Left hindlimb (tissue), 1 donor: Measurements from ENCODE around the gene ZIC5.

Experiments
- DNase-seq: peaks from one replicate; pipeline ENCODE4 v3.0.0-alpha.2; 2018

Gene ZIC5

DNA sequence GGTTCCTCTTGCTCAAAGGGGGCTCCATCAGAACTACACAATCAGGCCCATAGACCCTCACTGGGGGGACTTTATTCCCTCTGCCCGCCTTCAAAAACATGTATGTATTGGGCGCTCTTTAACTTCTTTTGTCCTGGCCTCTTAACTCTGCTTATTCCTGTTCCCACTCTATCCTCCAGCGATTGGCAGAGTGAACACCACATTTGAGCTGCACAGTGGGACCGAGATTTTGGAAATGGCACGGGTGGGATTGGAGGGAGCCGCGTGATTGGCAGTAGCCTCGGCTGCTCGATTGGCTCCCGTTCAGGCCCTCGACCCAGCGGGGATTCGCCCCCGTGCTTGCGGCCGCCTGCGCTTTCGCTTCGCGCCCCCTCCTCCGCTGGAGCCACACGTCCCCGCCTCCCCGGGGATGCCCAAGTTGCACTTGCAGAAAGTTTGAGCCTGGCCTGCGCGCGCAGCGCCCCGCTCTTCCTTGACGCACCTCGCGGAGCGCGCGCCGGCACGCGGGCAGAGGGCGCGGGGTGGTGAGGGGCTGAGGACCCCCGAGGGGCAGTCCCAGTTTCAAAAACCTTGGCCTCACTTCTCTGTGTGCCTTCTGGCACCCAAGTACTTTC, at the start of gene ZIC5:
ZIC5 (minus strand) TSS at position 192 of the 614 bp plus-strand sequence; CDS start at position 28, 164 bp downstream.
- peak; percentile 28 for DNase-seq

DNA sequence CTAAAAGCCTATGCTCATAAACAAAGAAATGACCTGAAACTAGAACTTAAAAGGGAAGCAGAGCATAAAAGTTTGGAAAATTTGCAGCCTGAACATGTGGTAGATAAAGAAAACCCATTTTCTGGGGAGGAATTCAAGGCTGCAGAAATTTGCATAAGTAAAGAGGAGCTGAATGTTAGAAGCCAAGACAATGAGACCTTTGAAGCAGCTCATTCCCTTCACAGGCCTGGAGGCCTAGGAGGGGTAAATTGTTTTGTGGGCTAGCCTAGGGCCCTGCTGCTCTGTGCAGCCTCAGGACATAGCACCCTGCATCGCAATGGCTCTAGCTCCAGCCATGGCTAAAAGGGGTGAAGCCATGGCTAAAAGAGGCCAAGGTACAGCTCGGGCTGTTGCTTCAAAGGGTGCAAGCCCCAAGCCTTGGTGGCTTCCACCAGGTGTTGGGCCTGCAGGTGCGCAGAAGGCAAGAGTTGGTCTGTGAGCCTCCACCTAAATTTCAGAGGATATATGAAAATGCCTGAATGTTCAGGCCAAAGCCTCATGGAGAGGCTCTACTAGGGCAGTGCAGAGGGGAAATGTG, 48.3 kb upstream of the ZIC5 start:
- DNase-seq = no peak

DNA sequence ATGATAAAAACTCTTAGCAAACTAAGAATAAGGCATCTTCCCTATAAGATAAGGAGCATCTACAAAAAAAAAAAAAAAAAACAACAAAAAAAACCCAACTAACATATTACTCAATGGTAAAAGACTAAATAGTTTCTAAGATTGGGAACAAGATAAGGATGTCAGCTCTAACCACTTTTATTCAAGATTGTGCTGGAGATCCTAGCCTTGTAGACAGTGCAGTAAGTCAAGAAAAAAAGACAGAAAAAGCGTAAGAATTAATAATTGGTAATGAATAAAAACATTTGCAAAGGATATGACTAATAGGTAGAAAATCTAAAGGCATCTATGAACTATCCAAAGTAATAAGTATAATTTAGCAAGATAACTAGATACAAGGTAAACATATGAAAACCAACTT, 43.1 kb upstream of the ZIC5 start:
- DNase-seq = no peak

GRCh38 chr13:99998261-99998660, 26.7 kb upstream of the ZIC5 start:
- DNase-seq = no peak

GRCh38 chr13:99997702-99998214, 26.2 kb upstream of the ZIC5 start:
- DNase-seq = peak; percentile 19

DNA sequence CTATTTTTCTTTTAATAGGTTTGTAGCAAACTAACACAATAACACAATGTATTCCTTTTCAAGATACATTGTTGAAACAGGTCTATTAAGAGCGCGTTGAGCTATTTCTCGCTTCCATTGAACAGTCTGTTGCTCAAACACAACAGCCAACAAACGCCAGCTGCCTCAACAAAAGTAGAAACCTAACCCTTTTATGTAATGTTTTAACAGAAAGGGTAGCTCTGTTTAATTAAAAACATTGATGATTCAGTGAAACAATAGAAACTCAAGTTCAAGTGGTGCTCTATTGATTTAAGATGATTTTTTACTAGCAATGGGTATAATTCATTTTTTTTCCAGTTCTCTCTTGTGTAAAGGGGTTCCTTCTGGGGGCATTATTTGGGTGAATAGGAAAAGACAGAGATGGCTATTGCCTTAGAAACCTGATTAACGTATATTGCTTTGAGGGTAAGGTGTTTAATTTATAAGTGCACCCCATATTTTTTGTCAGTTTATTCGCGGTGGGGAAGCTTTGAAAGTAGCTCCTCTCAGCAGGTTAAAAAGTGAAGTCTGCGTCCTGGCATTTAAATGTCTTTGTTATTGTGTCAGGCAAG, 24.9 kb upstream of the ZIC5 start:
- DNase-seq = no peak

DNA sequence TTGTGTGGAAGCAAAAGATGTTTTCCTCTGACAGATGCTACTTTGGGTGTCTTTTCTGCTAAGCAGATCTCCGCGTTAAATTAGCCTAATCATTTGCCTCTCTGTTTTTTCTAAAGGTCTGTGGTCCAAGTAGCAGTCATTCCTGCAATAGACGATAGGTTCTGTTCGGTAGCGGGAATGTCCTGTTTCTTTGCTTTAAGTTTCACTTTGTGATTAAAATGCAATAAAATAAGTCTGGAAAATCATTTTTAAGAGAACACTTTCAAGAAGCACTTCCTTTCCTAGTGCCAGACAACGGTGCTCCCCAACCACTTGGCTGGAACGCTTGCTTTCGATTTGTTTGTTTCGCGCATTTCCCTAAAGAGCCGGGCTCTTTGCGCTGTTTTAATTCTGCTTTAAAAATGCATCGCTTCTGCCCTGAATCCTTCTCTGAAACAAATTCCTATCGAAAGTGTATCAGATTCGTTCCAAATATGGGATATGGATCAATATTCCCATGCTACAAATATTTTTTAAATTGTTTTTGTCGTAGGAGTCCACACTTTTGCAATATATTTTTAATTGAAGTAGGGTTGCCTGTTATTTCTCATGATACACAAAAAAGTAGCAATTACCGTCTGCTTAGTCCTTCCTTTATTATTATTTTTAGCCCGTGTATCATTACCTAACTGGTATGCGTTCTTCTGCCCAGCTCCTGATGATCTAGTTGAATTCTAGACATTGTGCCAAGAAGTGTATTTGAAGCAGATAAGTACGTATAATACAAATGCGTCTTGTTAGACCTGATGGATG, 24.2 kb upstream of the ZIC5 start:
- DNase-seq = peak; percentile 52

DNA sequence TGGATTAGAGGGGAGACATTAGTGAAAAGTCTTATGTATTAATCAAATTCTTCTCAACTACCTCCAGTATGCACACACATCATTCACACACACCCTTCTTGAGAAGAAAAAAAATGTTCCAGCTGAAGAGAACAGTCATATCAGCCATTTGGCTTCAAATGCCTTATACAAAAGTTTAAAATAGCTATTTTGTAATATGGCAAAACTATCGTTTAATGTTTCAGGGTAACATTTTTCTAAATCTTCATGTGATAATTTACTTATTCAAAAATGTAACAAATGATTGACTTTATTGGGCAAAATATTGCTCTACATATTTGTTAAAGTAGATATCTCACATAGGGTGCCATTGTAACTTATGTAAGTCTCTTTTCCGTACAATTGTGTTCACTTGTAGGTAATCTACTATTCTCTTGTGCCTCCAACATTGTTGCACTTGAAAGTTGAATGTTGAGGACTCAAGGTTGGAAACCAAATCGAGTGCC, 23.6 kb upstream of the ZIC5 start:
- DNase-seq = no peak

DNA sequence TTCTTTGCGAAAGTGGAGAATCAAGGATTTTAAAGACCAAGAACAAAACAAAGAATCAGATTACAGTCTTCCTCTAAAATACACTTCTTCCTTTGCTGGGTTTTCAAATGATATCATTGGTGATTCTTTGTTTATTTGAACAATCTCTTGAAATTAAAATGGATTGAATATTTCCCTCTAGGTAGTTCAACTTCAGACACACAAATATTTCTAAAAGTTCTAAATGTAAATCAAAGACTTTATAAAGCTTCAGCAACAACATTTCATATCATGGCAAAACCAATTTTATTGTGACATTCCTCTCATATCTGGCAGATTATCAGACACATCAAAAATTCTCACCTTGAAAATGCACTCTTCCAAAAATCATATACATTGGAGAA, 23.1 kb upstream of the ZIC5 start:
- no peak for DNase-seq

- DNase-seq = peak; percentile 28
These were observed 22.4 kb upstream of the ZIC5 start for GRCh38 chr13:99993660-99994637.

GRCh38 chr13:99992949-99993351, 21.4 kb upstream of the ZIC5 start:
- DNase-seq = no peak

DNA sequence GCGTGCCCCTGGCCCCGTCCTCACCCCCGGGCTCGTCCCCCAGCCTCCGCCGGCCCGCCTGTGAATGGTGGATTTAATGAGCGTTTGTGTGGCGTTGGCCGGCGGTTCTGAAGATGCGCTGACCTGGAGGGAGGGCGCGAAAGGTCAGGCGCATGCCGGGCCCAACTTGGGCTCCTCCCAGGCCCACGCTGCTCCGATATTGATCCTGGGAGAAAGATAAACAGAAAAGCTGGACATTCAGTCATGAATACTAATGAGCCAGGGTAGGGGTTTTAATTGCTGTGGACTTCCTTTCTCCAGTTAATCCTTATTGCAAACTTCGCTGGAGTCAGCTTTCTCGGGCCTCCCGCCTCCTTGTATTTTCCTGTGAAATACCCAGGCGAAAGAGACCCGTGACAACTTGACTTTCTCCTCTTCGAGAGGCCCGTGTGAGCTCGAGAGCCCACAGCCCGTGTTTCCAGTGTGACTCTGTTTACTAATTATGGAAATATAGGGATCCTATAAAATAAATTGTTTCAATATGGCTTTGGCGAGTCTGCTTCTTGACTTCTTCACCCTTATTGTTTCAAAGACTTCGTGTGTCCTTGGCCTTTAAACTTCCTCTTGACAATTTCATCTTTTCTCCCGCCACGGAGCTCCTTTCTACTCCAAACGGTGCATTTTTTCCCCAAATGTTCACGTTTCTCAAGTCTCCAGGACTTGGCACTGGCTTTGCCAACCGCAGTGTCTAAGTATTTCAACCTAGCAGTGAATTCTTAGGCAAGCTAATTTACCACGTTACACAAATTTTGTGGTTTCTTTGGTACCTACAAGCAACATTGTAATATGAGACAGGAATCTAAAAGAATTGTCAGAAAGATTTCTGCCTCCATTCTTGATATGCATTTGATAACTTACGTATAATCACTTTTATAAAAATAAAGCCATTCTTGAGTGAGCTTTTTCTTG, 20.5 kb upstream of the ZIC5 start:
- peak; percentile 17 for DNase-seq

DNA sequence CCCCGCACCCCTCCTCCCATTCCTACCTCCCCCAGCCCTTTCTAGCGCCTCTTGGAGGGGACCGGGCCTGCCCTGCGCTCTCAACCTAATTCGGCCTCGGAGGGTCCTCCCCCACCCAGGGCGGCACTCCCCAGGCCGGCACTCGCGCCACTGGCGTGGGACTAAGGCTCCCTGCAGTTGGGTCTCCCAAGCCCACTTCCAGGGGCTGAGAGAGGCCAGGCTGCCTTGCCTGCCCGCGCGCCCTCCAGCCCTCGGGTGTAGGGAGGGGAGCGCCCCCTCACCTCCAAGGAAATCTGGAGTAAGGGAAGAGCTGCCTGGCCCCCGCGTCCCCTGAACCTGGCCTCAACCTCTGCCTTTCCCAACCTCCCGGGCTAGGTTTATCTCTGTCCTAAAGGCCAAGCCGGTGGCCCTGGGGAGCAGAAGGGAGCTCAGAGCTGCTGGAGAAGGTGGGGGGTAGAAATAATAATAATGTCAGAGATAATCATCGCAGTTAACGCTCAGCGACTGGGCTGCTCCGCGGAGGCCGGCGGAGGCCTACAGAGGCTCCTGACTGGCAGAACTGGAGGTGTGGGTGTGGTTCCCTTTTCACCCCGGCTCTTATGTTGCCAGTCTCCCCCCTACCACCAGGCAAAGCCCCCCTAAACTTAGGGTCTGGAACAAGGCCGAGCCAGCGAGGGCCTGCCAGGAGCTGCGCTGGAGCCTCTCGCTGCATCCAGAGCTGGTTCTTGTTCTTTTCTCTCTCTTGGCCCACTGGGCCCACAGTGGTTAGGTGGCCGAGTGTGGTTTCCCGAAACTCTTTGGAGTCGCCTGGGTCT, 19.7 kb upstream of the ZIC5 start:
- no peak for DNase-seq

- DNase-seq = peak; percentile 37
These were observed 18.8 kb upstream of the ZIC5 start for GRCh38 chr13:99990126-99990977.

DNA sequence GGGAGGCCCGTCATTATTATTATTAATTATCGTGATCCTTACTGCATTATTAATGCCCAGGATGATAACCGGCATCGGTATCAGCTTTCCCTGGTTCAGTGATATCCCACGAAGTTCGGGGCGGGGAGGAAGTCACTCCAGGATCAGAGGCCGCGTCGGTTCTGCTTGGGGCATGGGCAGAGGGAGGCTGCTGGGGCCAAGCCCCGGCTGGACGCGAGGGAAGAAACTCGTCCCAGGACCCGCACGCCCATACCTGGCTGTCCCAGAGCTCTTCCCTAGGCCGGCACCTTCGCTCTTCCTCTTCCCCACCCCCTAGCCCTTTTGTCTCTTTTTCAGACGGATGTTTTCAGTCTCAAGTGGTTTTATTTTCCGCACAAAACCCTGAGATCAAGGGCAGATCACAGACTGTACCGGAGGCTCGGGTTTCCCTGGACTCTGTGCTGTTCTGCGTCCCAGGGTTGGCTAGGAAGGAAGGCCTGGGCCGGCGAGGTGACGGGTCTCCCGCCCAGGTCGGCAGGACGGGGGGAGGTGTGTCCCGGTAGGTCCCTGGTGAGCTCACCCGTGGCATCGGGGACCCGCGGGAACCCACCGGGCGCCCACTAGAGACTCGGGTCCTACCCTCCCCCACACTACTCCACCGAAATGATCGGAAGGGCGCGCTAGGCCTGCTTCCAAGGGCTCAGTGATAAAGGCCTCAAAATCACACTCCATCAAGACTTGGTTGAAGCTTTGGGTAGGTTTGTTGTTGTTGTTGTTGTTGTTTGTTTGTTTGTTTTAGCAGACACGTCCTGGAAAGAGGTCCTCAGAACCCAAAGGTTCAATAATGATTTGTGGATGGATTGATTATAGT, 17.9 kb upstream of the ZIC5 start:
- peak; percentile 32 for DNase-seq

DNA sequence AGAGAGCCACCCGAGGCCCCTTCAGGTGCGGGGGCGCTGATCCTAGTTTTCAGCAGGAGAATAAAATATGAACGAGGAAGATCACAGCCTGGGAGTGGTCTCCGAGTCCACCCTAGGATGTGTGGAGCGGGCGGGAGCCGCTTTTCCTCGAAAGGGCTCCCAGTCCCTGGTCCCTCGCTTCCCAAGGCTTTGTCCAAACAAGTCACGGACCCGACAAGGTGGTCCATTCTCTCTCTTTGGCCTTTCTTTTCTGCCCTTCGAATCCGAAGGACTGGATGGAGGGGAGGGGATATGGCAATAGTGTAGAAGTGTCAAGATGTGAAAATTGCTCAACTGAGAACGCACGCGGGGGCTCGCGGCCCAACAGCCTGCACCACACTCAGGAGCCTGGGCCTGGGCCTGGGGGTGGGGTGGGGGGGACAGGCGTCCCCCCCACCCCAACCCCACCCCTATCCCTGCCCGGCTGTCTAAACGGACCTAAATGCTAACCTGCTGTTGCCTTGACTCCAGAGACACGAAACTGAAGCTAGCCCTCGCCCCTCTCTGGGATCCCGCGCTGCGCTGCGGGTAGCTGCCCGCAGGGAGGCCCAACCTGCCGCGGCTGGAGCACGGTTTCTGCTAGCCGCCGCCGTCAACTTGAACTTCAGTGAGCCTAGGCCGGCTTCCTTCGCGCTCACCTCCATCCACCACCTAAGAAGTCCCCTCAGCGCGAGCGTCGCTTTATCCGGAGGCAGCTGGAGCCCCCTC, 17.1 kb upstream of the ZIC5 start:
- peak; percentile 22 for DNase-seq
